ENCODE results near the gene SDR39U1.

The SDR39U1 gene

GRCh38 chr14:24390701-24391468 lies 51.7 kb downstream of the SDR39U1 start:
- DNase-seq (ENCODE audit: low read depth in 2 of 2), result no peak
